HG02623 (cell line): Measurements from ENCODE around the gene SAMD8.
"Not testable (repeated sequence)": the region's sequence is repeated elsewhere in the genome, so short reads cannot be mapped to it uniquely, and the experiment has no call there.

Experiments used
- ATAC-seq: cut with Tn5 transposase; IDR thresholded peaks from one replicate; pipeline ENCODE4 v1.9.1; 2021; ENCODE audit warnings: moderate library complexity; ENCODE audit not compliant: unreplicated experiment

SAMD8 gene

DNA sequence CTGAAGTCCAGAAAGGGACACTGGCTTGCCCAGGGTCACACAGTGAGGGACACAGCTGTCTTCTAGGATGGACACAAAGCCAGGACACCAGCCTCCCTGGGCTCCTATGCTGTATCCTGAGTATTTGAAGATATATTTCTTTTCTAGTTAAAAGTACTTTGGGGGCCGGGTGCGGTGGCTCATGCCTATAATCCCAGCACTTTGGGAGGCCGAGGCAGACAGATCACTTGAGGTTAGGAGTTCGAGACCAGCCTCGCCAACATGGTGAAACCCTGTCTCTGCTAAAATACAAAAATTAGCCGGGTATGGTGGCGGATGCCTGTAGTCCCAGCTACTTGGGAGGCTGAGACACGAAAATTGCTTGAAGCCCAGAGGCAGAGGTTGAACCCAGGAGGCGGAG, 4.6 kb upstream of the SAMD8 start:
- not testable (repeated sequence) for ATAC-seq

DNA sequence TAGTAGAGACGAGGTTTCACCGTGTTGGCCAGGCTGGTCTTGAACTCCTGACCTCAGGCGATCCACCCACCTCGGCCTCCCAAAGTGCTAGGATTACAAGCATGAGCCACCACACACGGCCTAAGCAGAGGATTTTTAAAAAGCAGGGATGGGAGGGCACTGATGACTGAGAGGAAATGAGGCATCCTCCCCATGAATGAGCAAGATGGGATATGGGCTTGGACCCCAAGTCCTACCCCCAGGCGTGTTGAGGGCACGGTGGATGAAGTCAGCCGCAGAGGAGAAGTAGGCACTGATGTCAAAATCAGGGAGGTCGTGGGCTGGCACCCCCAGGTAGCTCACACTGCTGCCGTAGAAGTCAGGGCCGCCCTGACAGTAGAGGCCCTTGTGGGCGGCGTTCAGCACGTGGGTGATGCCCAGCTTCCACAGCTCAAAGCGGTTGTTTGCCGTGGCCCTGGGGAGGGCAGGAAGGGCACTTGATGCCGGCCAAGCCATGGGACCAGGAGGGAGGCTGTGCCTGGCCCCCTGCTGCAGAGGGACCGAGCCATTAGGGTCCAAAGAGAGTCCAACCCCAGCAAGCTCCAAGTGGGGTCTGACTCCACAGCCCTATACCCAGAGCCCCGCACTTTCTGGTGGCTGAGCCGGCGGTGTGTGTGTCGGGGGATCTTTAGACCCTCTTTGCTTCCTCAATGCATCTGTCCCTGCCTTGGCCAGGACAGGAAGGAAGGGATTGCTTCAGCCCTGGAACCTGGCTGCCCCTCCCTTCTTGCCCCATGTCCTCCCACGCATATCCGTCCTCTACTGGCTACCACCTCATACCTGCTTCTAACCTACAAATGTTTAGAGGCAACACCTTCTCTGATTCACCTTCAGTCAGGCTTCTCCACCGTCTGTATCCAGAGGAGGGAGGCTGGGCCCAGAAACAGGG, 3.4 kb upstream of the SAMD8 start:
- ATAC-seq = no peak

DNA sequence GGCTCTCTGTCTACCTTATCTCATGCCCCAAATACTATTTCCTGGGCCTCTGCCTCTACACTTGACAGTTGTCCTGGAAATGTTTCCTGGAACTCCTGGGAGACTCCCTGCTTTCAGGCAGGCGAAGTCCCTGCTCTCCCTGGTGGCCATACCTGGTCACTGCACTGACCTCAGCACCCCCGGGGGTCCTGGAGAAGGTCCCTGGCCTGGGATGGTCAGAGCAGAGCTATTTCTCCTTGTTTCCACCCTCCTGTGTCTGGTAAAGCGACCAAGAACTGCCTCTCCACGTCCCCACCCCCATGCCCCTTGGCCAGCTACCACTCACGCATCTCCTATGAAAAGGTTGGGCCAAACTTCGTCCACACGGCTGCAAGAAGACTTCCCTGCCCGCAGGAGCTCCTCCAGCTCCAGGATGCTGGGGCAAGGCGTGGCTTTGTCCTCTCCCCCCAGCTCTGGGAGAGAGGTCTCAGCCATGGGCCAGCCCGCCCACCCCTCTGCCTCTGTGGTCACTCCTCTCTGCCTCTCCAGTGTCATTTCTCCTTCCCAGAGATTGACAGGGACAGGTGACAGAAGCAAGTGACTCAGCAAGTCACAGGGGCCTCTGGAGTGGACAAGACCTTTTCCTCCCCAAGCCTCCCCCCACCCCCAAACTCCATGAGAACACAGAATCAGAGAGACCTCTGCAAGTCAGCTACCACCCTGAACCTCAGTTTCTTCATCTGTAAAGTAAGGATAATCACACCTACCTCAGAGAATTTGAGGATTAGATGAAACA, 2.6 kb upstream of the SAMD8 start:
- no peak for ATAC-seq

DNA sequence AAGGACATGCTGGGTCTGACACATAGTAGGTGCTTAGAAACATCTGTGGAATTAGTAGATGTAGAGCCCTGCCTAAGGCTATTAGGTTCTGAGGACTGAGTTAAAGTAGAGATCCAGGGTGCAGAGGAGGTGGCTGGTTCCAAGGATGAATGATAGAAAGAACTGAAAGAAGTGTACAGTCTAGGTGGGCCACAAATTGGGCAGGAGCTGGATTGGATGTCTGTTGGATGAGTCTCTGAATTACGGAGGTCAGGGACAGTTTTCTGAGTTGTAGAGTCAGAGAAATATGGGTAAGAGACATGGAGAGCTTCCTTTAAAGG, 2.0 kb upstream of the SAMD8 start:
- no peak for ATAC-seq

DNA sequence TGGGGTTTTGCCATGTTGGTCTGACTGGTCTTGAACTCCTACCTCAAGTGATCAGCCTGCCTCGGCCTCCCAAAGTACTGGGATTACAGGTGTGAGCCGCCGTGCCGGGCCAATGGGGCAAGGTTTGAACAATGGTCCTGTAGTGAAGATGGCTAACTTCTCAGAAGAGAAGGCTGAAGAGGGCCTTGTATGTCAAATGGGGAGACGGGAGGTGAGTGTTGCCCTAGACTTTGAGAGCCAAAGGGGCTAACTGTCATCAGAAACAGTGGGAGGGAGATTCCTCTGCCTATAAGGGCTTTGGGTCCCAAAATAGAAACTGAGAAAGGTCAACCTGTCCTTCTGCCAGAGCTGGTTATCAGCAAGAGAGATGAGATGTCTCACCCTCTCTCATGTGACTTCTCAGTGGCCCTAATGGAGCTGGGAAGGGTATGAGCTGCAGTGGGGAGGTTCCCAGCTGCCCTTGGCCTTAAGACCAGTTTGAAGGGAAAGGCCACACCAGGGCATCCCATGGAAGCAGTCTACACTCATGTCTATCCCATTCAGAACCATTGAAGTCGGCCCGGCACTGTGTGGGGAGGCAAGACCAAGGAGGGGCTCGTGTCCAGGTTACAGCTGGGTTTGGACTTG, 1.3 kb upstream of the SAMD8 start:
- no peak for ATAC-seq

DNA sequence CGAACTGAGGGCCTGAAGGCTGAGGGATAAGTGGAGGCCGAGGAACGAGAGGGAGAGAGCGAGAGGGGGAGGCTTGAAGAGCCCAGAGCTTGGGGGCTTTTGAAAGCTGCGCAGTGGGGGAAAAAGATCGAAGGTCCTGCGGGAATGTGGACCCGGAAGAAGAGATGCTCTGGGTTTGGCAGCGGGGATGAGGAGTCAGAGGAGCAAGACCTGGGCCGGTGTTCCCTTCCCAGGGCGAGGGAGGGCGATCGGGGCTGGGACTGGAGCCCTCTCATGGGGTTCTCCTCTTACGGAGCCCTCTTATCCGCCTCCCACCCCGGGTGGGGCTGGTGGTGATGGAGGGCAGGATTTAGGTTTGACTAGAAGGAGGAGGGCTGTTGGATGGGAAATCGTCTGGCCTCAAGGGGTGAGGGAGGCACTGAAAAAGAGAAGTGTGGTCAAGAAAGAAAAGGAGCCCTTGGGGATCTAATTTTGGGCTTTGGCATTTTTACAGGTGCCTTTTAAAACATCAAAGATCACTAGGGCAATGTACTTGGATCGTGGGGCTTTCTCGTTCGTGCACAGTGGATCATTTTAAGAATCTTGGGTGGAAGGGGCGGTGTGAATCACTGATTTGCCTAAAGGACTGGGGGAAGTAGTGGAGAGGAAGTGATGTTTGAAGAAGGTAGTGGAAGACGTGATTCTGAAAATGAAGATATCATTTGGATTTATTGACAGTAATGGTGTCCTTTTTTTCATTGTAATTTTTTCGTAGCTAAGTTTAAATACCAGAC, 637 bp downstream of the SAMD8 start:
- ATAC-seq = peak; percentile 14

DNA sequence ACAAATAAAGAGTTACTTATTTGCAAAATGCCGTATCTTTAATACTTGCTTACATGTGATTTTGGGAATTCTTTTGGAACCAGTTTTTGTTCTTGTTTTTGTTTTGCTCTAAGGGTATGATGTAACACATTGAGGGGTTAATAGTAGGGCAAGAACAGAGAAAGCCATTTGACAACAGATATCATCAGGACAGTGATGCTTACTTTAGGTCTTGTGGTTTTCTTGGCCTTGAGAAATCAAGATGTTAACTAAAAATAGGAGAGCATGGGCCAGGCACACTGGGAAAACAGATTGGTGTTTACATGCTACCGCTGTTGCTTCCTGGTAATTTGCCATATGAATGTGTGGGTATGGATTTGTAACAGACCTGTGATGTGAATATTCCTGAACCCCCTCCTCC, 3.7 kb downstream of the SAMD8 start:
- no peak for ATAC-seq

DNA sequence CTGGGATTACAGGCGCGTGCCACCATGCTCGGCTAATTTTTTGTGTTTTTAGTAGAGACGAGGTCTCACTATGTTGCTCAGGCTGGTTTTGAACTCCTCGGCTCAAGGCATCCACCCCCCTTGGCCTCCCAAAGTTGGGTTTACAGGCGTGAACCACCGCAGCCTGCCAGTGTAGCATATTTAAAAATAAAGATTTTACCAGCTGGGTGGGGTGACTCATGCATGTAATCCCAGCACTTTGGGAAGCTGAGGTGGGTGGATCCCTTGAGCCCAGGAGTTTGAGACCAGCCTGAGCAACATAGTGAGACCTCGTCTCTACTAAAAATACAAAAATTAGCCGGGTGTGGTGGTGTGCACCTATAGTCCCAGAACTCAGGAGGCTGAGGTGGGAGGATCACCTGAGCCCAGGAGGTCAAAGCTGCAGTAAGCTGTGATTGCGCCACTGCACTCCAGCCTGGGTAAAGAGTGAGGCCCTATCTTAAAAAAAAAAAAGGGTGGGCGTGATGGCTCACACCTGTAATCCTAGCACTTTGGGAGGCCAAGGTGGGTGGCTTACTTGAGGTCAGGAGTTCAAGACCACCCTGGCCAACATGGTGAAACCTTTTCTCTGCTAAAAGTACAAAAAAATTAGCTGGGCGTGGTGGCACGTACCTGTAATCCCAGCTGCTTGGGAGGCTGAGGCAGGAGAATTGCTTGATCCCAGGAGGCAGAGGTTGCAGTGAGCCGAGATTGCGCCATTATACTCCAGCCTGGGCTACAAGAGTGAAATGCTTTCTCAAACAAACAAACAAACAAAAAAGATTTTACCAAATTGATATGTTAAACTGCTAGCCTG, 5.7 kb downstream of the SAMD8 start:
- ATAC-seq = not testable (repeated sequence)

DNA sequence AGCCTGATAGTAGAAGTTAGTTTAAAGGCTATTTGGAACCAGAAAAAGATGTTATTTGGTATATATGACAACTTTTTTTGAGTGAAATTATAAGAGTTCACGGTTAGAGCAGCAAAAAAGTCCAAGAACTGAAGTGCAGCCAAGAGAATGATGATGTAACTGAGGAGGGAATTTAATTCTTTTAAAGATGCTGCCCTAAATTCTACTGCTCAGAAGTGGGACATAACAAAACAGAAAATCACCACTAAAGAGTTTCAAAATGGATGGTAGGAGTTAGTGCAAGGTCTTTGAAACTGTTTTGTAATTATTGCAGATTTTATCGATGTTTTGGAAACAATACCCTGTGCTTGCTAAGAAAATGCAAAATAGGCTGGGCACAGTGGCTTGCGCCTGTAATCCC, 6.5 kb downstream of the SAMD8 start:
- ATAC-seq = no peak

DNA sequence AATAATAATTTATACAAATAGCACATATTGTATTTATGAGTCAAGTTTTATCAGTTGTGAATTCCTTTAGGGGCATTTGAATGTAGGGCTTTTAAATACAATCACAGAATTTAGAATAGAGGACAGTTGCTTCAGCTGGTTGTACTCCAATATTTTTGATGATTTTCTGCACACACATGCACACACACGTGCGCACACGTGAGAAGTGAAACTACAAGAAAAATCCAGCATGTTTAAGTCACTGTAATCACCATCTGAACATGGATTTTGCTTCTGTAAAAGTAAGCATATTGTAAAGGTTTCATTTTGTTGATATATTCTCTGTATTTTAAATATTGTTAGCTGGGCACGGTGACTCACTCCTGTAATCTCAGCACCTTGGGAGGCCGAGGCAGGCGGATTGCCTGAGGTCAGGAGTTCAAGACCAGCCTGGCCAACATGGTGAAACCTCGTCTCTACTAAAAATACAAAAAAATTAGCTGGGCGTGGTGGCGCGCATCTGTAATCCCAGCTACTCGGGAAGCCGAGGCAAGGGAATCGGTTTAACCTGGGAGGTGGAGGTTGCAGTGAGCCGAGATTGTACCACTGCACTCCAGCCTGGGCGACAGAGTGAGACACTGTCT, 8.1 kb downstream of the SAMD8 start:
- ATAC-seq = not testable (repeated sequence)

DNA sequence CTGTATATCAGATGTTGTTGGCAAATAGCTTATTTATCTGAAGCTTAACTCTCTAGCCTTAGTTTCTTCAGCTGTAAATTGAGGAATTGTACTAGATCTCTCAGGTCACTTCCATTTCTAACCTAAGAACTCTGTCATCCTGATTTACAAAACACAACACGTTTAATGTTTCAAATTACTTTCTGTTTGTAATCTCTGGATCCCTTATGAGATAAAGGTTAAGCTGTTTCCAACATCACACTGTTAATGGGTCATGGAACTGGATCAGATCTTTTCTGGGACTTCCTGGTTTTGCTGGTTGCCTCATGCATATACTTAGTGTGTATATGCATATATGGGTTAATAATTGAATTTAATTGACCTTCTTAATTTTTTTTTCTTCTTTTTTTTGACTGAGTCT, 9.9 kb downstream of the SAMD8 start:
- no peak for ATAC-seq

DNA sequence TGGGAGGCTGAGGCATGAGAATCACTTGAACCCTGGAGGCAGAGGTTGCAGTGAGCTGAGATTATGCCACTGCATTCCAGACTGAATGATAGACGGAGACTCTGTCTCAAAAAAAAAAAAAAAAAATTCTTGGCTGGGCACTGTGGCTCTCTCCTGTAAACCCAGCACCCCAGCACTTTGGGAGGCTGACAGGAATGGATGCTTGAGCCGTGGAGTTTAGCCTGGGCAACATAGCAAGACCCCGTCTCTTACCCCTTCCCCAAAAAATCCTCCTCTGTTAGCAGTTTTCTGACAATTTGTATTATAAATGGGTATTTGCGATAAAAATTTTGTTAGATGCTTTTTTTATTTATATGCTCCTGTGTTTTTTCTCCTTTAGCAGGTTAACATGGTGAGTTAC, 11.0 kb downstream of the SAMD8 start:
- no peak for ATAC-seq

DNA sequence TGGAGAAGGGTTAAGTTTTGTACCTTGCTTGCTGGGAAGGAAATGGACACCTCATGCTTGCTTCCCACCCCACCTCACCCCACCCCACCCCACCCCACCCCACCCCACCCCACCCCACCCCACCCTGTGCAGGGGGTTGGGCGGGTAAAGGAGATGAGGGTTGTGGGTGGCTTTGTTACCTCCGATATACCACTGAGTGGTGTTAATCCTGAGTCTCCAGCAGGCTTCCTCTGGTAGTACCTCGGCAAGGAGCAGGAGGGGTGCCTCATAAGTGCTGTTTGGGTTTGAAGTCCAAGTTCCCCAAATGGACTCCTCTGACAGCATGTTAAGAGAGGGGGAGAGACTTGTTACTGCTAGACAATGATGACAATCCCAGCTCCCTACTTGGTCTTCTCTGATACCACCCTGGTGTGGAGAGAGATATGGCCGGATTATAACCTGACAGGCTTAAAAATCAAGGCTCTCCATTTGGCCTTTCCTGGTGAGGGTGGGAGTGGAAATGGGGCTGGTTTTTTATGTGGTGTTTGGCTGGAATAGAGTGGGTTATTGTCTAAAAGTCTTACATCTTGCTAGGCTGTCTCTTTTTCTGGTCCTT, 11.7 kb downstream of the SAMD8 start:
- no peak for ATAC-seq

DNA sequence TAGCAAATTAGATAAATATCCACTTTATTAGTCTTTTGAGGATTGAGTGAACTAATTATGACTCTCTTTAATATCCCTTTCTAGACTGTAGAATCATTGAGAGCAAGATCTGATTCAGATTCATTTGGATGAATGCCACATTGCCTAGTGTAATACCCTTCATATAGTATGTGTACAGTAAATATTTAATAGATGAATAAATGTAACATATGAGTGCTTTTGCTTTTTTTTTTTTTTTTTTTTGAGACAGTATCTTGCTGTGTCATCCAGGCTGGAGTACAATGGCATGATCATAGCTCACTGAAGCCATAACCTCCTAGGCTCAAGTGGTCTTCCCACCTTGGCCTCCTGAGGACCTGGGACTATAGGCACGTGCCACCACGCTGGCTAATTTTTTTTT, 14.8 kb downstream of the SAMD8 start:
- ATAC-seq = no peak

DNA sequence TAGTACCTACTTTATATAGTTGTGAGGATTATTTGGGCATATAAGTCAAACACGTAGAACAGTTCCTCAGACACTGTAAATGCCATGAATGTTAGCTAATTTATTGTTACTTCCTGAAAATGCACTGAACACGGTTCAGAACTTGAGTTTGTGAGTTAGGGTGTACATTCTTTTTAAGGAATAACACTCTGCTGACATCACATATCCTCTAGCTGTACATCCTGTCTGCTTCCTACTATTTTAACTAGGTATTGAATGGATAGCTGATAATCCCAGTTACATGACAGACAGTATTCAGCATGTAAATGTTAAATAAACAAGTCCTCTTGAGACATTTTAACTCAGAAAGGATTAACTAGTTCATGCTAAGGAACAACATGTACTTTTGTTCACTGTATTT, 16.0 kb downstream of the SAMD8 start:
- ATAC-seq = no peak

DNA sequence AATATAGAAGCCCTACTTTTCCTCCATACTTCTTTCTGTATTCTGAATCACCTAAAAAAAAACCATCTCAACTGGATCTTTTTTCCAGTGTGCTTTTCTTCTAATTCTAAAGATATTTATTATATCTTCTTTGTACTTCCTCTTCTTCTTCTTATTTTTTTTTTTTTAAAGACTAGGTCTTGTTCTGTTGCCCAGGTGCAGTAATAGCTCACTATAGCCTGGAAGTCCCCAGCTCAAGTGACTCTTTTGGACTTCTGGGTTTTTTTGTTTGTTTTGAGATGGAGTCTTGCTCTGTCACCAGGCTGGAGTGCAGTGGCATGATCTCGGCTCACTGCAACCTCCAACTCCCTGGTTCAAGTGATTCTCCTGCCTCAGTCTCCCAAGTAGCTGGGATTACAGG, 17.5 kb downstream of the SAMD8 start:
- not testable (repeated sequence) for ATAC-seq

DNA sequence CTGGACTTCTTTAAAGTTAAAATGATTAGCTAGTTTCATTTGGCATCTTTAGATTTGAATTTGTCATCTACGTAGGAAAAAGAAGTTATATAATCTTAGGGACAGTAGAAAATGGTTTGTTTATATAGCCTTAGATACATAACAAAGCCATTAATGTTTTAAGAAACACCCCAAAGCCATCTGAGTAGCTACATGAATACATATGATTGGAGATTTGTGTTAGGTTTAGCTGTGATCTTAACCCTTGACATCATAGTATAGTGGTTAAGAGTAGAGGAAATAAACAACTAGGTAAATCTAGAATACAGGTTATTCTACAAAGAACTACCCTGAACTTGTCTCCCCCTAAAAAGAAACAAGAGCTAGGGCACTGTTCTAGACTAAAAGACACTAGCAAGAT, 18.1 kb downstream of the SAMD8 start:
- ATAC-seq = no peak

DNA sequence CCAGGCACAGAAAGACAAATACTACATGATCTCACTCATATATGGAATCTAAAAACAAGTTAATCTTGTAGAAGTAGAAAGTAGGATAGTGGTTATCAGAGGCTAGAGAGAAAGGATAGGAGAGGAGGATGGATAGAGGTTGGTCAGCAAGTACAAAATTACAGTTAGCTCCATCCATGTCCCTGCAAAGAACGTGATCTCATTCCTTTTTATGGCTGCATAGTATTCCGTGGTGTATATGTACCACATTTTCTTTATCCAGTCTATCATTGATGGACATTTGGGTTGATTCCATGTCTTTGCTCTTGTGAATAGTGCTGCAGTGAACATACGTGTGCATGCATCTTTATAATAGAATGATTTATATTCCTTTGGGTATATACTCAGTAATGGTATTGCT, 22.2 kb downstream of the SAMD8 start:
- not testable (repeated sequence) for ATAC-seq

DNA sequence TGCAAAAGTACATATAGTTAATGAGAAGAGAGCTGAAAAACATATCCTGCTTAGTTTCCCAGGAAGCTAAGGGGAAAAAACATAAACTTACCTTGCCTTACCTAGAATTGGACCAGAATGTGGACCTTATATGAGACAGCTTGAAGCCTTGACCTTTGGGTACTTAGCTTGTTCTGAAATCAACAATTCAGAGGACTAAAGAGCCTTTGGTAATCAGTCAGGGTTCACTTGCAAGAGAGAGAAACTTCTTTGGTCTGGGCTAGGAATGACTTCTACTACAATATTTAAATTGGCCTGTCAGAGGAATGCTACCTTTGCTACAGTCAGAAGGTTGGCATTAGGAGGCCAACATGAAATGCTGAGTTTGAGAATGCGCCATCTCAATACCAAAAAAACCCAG, 24.9 kb downstream of the SAMD8 start:
- ATAC-seq = no peak
